GM18909 (cell line): ENCODE measurements around the gene EXPH5.

ENCODE experiments used
- ATAC-seq: cut with Tn5 transposase; IDR thresholded peaks from one replicate; pipeline ENCODE4 v1.9.1; 2021; ENCODE audit warnings: mild to moderate bottlenecking; ENCODE audit not compliant: unreplicated experiment, poor library complexity

EXPH5 gene

DNA sequence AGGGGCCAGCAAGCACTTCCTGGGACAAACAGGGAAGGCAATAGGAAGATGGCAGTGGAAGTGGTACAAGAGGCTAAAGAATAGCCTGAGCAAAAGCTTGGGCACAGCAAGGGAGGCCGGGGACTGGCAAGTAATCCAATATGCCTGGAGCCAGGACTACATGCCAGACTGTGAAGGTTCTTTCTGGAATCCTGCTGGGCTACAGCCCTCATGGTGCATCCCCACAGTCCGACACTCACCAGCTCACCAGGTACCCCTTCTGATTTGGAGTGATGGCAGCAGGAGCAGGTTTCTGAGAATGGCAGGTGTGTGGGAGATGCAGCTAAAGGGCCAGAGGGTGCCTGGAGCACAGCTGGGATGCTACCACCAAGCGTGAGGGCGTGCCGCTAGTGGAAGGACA lies 63.1 kb downstream of the EXPH5 start:
- no peak for ATAC-seq

- no peak for ATAC-seq
Observed at GRCh38 chr11:108527382-108527781, 66.2 kb downstream of the EXPH5 start.

GRCh38 chr11:108525161-108525560 lies 68.4 kb downstream of the EXPH5 start:
- no peak for ATAC-seq

DNA sequence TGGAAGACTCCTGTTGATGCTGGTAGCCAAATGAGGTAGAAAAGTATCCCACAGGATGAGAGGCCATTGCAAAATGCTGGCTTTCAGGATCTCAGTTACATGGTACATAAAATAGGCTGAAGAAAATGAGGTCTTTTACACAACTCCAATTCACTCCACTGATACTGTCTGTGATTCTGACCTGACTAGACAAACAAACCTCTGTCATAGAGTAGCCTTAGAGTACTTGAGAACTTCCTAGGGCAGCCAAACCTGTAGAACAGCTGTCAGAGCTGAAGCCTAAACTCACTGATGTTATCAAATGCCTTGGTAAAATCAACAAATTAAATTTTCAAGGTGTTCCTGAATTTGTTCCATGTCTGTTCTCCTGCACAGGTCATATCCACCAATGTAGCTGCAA lies 69.1 kb downstream of the EXPH5 start:
- ATAC-seq, result no peak

DNA sequence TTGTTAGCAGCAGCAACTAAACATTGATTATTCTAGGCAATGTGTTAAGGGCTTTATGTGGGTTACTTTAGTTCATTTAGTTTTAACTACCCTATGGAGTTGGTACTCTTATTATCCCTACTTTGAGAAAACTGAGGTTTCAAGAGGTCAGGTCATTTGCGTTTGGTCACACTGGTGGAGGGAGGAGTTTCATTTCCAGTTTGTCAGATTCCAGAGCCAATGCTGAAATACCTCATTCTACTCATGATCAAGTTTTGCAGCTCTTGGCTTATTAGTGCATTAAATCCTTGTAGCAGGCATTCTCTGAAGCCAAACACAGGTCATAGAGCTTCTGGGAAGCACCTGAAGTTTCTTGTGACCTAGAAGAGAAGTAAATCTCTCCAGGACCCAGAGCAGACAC lies 71.2 kb downstream of the EXPH5 start:
- no peak for ATAC-seq

- ATAC-seq, result no peak
Observed at GRCh38 chr11:108518581-108518980, 75.0 kb downstream of the EXPH5 start.

DNA sequence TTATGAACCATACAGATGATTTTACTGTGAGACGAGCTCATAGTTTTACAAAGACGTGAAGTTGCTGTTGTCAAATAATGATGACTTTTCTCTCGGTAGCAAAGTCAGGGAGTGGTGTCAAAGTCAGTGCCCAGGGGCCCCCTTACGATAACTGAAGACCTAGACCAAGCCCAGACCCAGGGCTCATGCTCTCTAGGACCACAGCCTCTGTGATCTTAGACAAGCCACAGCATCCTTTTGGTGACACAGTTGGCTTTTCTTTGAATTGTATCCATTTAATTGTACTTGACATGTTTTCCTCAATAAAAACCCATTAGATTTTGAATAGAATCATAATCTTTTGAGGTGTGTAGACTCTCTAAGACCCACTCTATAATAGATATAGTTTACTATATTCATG lies 77.4 kb downstream of the EXPH5 start:
- no peak for ATAC-seq

DNA sequence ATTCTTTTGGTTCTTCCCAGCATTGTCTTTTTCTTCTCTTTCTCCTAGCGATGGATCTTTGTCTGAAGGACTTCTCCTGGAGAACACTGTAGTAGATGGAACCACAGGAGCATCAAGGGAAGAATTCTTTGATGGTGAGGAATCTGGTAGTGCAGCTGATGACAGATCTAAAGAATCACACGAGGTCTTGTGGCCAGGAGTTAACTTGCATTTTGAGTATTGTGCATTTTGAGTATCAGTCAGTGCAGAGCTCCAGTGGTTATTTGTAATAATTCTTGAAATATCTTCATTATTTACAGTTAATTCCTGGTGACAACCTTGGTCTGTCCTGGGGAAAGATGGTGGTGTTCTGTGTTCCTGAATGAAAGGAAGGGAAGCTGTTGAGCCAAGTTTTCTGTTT lies 80.9 kb downstream of the EXPH5 start:
- ATAC-seq, result no peak

- ATAC-seq, result no peak
Observed at GRCh38 chr11:108511851-108512474, 81.6 kb downstream of the EXPH5 start.

DNA sequence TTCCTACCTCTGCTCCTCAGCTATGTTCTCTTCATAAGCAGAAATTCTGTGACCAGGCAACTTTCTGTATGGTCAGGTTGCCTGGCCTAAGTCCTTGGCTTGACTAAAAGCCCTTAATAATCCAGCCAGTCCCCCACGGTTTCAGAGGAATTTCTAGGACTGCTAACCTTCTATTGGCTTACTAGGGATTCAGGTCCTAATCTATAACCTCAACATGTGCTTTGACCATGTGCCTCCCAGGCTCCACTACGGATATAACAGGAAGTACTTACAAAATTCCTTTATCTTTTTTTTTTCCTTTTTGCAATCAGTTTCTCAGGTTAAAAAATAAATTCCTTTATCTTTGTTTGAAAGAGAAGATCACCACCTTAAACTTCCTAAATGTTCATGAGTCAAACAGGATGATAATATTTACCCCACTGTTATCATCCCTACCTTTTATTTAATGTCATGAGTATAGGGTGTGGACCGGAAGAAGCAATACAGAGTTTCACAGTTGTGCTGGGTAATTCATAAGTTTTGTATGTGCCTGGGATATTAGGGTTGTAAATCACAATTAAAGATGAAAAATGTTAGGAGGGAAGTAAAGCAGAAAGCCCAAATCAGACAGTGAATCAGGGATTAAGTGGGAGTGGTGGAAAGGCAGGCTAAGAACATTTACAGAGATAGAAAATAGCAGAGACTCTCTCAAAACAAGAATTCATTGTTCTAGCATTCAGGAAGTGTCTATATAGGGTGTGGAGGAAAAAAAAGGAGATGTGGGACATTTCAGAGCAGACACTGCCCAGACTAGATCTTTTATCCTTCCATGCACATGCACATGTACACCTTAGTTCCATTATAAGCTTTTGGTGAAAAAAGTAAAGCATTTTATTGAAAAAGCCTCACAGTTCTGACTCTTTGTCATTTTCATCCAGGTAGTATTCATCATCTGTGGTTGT lies 84.6 kb downstream of the EXPH5 start:
- ATAC-seq, result no peak

- no peak for ATAC-seq
Observed at GRCh38 chr11:108501396-108501795, 92.2 kb downstream of the EXPH5 start.

DNA sequence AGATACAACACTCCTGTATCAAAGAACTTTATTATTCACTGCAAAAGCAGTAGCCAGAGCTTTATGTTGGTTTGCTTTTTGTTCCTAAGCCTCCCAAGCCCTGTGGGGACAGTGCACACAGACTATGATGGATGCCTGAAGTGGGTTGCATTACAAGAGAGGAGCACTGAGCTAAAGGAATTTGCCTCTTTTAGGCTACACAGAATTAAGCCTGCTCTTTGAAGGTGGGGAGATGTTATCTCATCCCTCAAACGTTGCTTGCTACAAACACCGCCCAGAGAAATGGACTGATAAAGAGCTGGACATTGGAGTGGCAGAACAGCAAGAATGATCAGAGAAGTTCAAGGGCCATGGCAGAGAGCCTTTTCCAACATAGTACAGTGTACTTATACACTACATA lies 92.8 kb downstream of the EXPH5 start:
- ATAC-seq, result no peak

GRCh38 chr11:108500169-108500568 lies 93.4 kb downstream of the EXPH5 start:
- no peak for ATAC-seq

DNA sequence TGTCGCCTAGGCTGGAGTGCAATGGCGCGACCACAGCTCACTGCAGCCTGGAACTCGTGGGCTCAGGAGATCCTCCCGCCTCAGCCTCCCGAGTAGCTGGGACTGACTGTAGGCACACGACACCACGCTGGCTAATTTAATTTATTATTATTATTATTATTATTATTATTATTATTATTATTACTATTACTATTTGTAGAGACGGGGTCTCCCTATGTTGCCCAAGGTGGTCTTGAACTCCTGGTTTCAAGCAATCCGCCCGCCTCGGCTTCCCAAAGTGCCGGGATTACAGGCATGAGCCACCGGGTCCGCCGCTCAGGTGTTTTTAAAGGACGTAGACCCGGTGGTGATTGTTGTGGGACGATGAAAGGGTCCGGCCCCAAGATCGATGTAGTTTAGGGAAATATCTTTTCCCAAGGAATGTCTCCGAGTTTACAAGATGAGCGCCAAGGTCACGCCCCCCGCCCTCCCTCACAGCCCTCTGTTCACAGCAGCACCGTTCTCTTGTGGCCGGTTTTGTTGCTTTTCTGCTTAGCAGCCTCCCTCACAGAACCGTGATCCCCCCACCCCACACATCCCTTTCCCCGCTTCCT lies 94.7 kb downstream of the EXPH5 start:
- ATAC-seq, result no peak

GRCh38 chr11:108498046-108498815 lies 95.3 kb downstream of the EXPH5 start, which contains the start of gene POGLUT3:
POGLUT3 (minus strand) TSS chr11:108498384; CDS start chr11:108498366, 18 bp downstream.
- peak; percentile 64 for ATAC-seq

DNA sequence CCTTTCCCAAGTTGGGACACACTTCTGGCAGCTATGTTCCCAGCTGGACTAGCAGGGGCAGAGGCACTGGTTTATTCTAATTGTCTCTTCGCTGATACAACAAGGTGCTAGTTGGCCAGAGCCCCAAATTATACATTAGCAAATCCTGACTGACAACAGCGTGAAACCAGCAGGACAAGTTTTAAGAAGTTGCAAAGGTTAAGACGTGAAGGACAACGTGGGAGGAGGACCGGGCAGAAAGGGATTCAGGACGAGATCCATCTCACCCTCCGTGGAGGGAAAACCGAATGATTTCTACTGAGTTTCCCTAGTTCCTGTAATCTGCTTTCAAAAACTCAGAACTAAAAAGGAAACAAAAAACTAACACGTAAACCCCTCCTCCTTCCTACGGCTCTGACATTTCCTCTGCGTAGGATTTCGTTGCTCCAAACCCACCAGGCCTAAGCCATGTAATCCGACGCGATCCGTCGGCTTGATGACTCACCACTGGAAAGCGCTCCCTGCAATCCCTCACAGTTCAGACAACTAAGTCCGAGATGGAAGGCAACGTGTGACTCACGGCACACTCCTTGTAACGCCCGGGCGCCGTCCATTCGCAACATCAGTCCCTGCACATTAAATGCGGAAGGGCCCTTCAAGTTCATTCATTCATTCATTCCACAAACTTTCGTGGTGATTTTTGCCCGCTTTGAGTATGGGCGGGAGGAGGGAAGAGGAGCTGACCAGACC lies 96.1 kb downstream of the EXPH5 start:
- peak; percentile 60 for ATAC-seq

DNA sequence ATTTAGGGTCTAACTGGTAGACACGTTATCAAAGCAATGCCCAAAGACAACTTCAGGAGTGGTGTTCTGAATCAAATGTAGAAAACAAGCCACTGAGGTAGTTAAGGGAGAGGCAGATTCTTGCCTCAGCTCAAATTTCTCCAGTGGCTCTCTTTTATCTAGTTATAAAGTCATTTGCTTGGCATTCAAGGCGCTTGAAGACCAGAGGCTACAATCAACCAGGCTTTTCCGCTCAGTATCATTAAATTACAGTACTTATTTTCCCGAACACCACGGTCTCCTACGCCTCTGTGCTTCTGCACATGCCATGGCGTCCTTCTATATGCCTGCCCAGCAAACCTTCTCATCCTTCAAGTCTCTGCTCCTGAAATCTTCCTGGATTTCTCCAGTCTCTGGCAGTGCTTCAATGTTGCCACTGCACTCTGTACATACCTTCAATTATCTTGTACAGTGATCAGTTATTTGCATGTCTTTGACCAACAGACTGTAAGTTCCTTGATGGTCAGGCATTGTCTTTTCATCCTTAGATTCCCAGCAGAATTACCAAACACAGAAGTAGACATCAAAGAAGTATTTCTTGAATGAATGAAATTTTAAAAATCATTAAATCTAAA lies 96.8 kb downstream of the EXPH5 start:
- ATAC-seq, result no peak

GRCh38 chr11:108495326-108495725 lies 98.2 kb downstream of the EXPH5 start:
- no peak for ATAC-seq

GRCh38 chr11:108494182-108494581 lies 99.4 kb downstream of the EXPH5 start:
- ATAC-seq, result no peak
